HG03565 (cell line): Measurements from ENCODE around the gene RAI1.

Experiments
- ATAC-seq: cut with Tn5 transposase; IDR thresholded peaks from one replicate; pipeline ENCODE4 v1.9.1; 2021; ENCODE audit warnings: mild to moderate bottlenecking, moderate library complexity; ENCODE audit not compliant: unreplicated experiment

Gene RAI1

GRCh38 chr17:17839791-17840707, 158.8 kb downstream of the RAI1 start:
- peak; percentile 43 for ATAC-seq

GRCh38 chr17:17840751-17841591, 159.7 kb downstream of the RAI1 start:
- ATAC-seq: no peak

- no peak for ATAC-seq
These were observed 160.4 kb downstream of the RAI1 start for GRCh38 chr17:17841601-17842025.

GRCh38 chr17:17842111-17842876, 161.0 kb downstream of the RAI1 start:
- no peak for ATAC-seq

- no peak for ATAC-seq
These were observed 161.8 kb downstream of the RAI1 start for GRCh38 chr17:17843096-17843495.

GRCh38 chr17:17844079-17844478, 162.8 kb downstream of the RAI1 start:
- no peak for ATAC-seq

- ATAC-seq: no peak
These were observed 163.2 kb downstream of the RAI1 start for GRCh38 chr17:17844500-17844899.

- ATAC-seq: no peak
These were observed 164.0 kb downstream of the RAI1 start for GRCh38 chr17:17845046-17845775.

- no peak for ATAC-seq
These were observed 164.7 kb downstream of the RAI1 start for GRCh38 chr17:17846003-17846402.

GRCh38 chr17:17846645-17847044, 165.4 kb downstream of the RAI1 start:
- no peak for ATAC-seq

- ATAC-seq: no peak
These were observed 165.9 kb downstream of the RAI1 start for GRCh38 chr17:17847118-17847689.

GRCh38 chr17:17847726-17848125, 166.5 kb downstream of the RAI1 start:
- ATAC-seq: no peak

- no peak for ATAC-seq
These were observed 167.2 kb downstream of the RAI1 start for GRCh38 chr17:17848311-17849082.

GRCh38 chr17:17849147-17849820, 168.0 kb downstream of the RAI1 start:
- ATAC-seq: peak; percentile 47

GRCh38 chr17:17849845-17850373, 168.7 kb downstream of the RAI1 start:
- no peak for ATAC-seq

- ATAC-seq: no peak
These were observed 170.1 kb downstream of the RAI1 start for GRCh38 chr17:17851103-17852002.

GRCh38 chr17:17852930-17853329, 171.7 kb downstream of the RAI1 start:
- ATAC-seq: no peak
